HL-60 (cell line): Measurements from ENCODE around the gene SF3B4.

Experiments used
- CTCF ChIP-seq: IDR thresholded peaks from one replicate; pipeline ENCODE4 v1.5.1; 2011; ENCODE audit warnings: low read length, control low read depth, inconsistent platforms; ENCODE audit not compliant: insufficient read depth
- POLR2AphosphoS5 ChIP-seq: IDR thresholded peaks from 2 replicates; pipeline ENCODE4 v1.6.1; 2012; ENCODE audit warnings: low read depth
- TF ChIP-seq, protein P1 (sequence below): IDR thresholded peaks from 2 replicates; pipeline ENCODE4 v1.6.1; 2012; ENCODE audit warnings: low read depth; ENCODE audit not compliant: insufficient replicate concordance

DNA sequence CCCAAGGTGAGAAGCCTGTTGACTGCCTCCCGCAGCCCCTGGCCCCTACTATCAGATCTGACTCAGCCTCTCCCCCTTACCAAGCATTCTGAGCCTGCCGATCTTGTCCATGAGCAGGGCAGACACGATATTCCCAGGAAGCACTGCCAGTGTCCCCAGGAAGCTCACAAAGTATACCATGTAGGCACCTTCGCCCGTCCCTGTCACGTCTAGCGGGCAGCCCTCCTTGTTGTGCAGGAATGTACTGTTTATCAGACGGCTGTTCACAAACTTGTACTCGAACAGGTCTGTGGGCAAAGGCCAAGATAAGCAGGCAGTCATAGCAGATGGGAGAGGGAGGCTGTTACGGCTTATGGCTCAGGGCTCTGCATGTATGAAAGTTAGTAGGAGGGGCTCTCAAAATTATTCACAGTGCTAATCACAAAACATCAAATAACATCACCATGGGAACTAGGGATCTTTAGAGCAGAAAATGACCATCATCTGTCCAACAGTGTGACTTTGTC, 21.0 kb downstream of the SF3B4 start:
- TF ChIP-seq CTCF (no peak), POLR2AphosphoS5 (no peak)
- TF ChIP-seq, protein P1, sequence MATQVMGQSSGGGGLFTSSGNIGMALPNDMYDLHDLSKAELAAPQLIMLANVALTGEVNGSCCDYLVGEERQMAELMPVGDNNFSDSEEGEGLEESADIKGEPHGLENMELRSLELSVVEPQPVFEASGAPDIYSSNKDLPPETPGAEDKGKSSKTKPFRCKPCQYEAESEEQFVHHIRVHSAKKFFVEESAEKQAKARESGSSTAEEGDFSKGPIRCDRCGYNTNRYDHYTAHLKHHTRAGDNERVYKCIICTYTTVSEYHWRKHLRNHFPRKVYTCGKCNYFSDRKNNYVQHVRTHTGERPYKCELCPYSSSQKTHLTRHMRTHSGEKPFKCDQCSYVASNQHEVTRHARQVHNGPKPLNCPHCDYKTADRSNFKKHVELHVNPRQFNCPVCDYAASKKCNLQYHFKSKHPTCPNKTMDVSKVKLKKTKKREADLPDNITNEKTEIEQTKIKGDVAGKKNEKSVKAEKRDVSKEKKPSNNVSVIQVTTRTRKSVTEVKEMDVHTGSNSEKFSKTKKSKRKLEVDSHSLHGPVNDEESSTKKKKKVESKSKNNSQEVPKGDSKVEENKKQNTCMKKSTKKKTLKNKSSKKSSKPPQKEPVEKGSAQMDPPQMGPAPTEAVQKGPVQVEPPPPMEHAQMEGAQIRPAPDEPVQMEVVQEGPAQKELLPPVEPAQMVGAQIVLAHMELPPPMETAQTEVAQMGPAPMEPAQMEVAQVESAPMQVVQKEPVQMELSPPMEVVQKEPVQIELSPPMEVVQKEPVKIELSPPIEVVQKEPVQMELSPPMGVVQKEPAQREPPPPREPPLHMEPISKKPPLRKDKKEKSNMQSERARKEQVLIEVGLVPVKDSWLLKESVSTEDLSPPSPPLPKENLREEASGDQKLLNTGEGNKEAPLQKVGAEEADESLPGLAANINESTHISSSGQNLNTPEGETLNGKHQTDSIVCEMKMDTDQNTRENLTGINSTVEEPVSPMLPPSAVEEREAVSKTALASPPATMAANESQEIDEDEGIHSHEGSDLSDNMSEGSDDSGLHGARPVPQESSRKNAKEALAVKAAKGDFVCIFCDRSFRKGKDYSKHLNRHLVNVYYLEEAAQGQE, result no peak
